Measurements from ENCODE around the gene KLHL29.
A peak's percentile ranks its signal among the peaks of the same experiment; 100 is the strongest.

KLHL29 gene

DNA sequence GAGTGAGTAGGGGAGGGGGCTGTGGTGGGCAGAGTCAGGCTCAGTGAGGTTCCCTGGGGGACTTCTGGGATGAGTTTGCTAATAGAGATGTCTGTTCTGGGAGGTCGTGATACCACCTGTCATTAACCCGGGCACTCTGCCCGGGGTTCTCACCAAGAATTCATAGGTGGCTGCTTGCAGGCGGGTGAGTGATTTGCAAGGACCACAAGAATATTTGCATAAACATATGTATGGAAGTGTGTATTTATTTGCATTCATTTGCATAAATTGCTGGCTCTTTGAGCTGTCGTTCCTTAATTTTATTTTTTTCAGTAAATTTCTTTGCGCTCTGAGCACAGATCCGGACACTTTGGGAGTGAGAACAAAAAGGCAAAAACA, 282.0 kb downstream of the KLHL29 start:
- no peak for DNase-seq

DNA sequence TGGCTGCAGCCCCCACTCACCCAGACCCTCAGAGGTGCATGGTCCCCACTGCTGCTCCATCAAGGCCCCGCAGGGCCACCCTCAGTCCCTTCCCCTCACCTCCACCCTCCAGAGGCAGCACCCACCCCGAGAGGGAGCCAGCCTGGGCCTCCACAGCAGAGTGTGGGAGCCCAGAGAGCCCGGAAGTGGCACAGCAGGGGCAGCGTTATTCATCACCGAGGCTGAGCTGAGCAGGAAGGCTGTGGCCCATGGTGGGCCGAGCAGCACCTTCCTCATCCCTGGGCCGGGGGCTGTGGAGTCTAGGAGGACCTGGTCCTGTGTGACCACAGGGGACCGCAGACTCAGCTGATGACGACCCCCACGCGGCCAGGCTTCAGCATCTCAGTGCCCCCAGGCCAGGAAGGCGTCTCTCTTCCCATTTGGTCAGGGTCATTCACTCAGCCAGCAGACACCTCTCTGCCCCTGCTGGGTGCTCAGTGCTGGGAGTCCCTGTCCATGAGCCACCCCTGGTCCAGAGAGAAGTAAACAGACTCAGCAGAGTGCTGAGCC, 283.9 kb downstream of the KLHL29 start:
- DNase-seq = no peak

GRCh38 chr2:23669413-23670244, 284.6 kb downstream of the KLHL29 start:
- peak; percentile 67 for DNase-seq

DNA sequence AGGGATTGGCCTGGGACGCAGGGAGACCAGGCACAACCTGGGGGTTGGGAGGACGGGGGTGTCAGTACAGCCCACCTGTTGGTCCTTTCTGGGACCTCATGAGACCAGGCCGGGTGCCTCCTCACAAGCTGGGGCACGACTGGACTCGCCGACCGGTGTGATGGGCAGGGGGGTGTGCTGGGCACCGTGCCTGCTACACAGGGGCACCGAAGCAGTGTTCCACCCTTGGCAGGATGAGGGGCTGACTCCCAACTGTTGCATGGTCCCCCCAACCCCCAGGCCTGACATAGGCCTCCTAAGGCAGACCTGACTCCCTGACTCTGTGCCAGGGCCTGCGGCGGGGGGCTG, 285.2 kb downstream of the KLHL29 start:
- no peak for DNase-seq

DNA sequence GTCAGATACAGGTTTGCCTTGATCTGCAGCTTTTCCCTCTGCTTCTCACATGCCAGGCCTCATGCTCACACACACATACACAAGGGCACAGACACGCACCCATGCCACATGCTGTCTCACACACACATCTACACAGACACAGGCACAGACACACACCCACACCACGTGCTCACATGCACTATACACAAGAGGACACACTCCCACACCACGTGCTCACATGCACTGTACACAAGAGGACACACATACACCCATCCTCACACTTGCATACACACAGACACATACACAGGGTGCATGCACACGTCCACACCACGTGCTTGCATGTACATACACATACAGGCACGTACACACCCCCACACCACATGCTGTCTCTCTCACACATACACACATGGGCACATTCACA, 288.1 kb downstream of the KLHL29 start:
- DNase-seq = no peak

GRCh38 chr2:23673830-23674679, 289.1 kb downstream of the KLHL29 start:
- DNase-seq = peak; percentile 10

DNA sequence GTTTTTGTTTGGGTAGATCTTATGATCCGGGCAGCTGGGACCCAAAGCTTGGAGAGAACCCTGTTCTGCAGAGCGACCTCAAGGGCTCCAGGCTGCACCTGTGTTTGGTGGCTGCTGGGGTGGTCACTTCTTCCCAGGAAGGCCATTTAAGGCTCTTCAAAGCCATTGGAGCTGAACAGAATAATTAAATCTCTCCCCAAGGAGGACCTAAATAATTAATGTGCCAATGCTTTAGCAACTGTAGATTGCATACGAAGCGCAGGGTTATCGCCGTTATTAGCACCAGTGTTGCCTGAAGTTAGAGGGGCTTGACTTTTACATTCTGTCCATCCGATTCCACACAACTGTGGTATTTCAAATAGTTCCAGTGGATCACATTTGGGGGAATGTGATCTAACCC, 290.5 kb downstream of the KLHL29 start:
- no peak for DNase-seq

GRCh38 chr2:23677836-23678235, 292.9 kb downstream of the KLHL29 start:
- no peak for DNase-seq

DNA sequence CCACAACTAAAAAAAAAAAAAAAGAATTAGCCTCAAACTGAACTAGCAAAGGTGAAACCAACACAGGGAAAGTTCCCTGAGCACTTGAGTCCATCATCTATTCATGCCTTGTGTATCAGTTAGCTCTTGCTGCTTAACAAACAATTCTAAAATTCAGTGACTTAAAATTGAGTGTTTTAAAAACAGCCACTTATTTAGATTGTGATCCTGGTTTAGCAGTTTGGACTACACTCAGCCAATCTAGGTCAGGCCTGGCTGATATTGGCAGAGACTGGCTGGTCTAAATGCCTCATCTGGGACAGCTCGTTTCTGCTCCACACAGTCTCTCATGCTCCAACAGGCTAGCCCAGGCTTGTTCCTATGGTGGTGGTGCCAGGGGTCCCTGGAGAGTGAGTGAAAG, 294.1 kb downstream of the KLHL29 start:
- DNase-seq = no peak

DNA sequence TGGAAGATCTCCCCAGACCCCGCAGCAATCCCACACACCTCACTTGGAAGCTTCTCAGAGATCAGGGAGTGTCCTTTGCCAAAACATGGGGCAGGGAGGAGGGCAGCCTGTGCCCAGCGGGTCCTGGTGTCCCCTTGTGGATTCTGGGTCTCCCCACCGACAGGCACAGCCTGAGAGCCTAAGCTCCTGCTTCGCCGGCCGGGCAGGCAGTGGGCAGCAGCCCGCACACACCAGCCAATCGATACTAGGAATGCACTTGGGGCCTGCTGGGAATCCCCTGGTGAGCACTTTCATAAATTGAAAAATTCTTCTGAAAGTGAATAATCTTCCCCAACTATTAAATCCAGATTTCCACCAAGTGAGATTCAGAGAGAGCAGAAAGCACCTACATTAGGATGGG, 296.0 kb downstream of the KLHL29 start:
- DNase-seq = no peak

GRCh38 chr2:23681356-23682140, 296.6 kb downstream of the KLHL29 start:
- DNase-seq = no peak

DNA sequence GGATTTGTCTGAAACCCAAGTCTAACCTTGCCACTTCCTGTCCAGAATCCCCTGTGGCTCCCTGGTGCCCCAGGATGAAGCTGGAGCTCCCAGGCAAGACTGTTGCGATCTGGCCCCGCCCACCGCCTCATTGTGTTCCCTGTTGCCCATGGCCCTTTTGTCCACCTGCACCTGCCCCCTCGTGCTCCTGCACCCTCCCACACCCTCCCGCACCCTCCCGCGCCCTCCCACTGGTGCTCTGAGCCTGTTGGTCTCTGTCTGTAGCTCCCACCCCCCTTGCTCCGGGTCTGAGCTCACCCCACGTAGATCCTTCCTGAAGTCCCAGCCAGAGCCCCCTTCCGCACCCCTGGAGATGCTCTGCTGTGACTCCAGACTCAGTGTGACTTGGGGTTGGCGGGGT, 297.5 kb downstream of the KLHL29 start:
- DNase-seq = no peak

- no peak for DNase-seq
Observed at GRCh38 chr2:23683001-23683400, 298.0 kb downstream of the KLHL29 start.

DNA sequence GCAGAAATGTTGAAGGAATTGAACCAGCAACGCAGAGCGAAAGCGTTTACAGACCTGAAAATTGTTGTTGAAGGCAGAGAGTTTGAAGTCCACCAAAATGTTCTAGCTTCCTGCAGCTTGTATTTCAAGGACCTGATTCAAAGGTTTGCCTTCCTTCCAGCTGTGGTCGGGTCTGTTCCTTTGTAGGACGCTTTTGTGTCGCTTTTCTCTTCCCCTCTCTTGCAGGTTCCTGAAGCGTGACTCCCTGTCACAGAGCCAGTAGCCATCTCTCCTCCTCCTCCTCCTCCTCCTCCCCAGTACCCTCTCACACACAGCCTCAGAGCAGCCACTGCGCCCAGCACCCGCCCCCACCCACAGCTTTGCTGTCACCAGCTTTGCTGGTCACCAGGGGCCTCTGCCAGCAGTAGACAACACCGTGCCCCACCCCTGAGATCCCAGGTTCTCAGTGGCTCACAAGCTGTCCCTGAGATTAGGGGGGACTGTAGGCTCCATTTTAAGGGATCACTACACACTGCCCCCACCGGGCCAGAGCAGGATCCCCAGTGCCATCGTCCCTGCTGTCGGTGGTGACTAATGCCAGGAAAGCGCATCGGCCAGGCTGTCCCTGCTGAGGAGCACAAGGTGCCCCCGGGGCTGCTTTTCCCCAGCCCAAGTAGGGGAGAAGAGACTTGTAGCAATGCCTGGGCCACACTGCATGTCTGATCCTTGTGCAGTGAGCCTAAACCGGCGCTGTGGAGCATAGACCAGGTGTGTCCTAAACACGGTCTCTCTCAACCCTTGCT, 299.6 kb downstream of the KLHL29 start:
- no peak for DNase-seq

DNA sequence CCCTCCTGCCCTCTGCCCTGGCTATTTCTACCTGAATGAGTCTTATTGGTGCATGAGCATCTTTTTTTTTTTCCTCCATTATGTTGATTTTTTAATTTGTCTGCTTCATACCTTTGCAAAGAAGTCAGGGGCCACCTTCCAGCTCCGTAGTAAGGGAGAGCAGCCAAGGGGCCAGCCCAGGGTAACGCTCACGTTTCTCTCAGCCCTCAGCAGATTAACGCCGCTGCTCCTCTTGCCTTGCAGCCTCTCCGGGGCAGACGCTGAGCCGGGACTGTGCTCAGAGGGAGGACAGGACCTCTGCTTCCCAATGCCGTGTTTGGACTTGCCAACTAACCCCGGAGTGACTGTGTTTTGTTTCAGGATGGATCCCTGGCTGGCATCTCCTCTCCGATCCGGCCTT, 300.2 kb downstream of the KLHL29 start:
- no peak for DNase-seq

GRCh38 chr2:23685706-23686105, 300.7 kb downstream of the KLHL29 start:
- no peak for DNase-seq

DNA sequence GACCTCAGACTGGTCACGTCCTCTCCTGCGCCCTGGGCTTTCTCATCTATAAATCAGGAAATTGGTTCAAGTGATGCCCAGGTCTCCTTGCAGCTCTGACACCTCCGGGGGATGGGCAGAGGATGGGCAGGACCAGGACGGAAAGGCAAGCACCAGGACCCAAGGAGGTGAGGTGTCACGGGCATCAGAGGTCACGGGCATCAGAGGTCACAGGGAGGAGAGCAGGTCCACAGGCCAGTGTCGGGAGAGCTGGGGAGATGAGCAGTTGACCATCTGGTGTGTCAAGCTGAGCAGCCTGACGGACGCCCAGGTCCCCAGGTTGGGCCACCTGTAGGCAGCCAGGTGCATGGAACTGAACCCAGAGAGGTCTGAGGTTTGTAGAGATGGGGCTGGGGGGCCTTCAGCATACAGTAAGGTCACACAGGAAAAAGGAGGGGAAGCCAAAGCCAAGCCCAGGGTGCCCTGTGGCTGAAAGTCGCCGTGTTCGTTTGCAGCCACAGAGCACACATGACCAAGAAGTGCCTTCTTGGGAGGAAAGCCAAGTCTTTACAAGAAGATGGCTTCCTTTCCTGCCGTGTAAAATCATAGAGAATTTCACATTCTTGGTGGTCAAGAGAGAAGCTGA, 301.5 kb downstream of the KLHL29 start:
- no peak for DNase-seq

- DNase-seq = no peak
Observed at GRCh38 chr2:23687214-23687613, 302.2 kb downstream of the KLHL29 start.

- no peak for DNase-seq
Observed at GRCh38 chr2:23687713-23688112, 302.7 kb downstream of the KLHL29 start.

GRCh38 chr2:23688486-23689130, 303.6 kb downstream of the KLHL29 start:
- no peak for DNase-seq

- DNase-seq = no peak
Observed at GRCh38 chr2:23689131-23689700, 304.2 kb downstream of the KLHL29 start.

All from kidney glomerular epithelial cell (primary cell).